ENCODE measurements around the gene MBOAT1.

The MBOAT1 gene

DNA sequence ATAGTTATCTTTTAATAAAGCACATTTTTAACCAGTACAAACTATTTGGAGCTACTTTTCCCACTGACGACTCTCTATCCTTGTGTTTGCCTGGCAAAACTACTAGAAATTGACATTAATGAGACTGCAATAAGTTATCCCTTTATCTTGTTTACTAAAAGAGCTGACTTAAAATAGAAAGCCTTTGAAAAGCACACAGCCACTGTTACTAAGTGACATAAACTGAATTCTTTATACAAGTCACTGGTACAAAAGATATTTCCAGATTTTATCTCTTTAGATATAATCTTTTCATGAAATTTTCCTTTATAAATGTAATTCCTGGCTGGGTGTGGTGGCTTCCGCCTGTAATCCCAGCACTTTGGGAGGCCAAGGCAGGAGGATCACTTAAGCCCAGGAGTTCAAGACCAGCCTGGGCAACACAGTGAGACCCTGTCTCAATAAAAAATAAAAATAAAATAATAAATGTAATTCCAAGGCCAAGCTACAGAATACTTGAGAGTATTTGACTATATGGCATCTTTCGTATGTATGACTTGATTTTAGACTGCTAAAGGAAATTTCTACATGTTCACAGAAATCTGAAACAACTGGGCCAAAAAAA is 9.5 kb downstream of the MBOAT1 start:
- Histone ChIP-seq H3K9me3 (ENCODE audit: insufficient read depth, low read depth, low read length) (no peaks in the 10 kb centered on the region), H4K20me1 (ENCODE audit: insufficient read depth, low read length, poor library complexity, severe bottlenecking) (peaks cover 4% of the 10 kb centered on the region), H2AFZ (ENCODE audit: low read length) (no peak overlapping the region), H3K27me3 (ENCODE audit: insufficient read depth, low read length, poor library complexity, severe bottlenecking) (no peaks in the 10 kb centered on the region), H3K9ac (ENCODE audit: low read depth, low read length, poor library complexity, severe bottlenecking) (no peak overlapping the region), H3K9me2 (replicated peaks; ENCODE audit: low read depth, low read length) (no peaks in the 10 kb centered on the region), H3K4me2 (ENCODE audit: low read depth, low read length, poor library complexity, severe bottlenecking) (peak overlapping the region; percentile 47), H3F3A (ENCODE audit: low read depth) (no peaks in the 10 kb centered on the region), H3K79me2 (ENCODE audit: insufficient read depth, low read length) (peaks cover 77% of the 10 kb centered on the region), H3K4me1 (ENCODE audit: insufficient read depth, low read length, poor library complexity, severe bottlenecking) (peaks cover 73% of the 10 kb centered on the region), H3K36me3 (ENCODE audit: insufficient read depth, low read length) (no peaks in the 10 kb centered on the region), H3K4me3 (ENCODE audit: low read length, poor library complexity, severe bottlenecking) (no peak overlapping the region)
- TF ChIP-seq EZH2phosphoT487 (IDR thresholded peaks at IDR 0.05; ENCODE audit: borderline replicate concordance) = no peak
- TF ChIP-seq, protein P1, sequence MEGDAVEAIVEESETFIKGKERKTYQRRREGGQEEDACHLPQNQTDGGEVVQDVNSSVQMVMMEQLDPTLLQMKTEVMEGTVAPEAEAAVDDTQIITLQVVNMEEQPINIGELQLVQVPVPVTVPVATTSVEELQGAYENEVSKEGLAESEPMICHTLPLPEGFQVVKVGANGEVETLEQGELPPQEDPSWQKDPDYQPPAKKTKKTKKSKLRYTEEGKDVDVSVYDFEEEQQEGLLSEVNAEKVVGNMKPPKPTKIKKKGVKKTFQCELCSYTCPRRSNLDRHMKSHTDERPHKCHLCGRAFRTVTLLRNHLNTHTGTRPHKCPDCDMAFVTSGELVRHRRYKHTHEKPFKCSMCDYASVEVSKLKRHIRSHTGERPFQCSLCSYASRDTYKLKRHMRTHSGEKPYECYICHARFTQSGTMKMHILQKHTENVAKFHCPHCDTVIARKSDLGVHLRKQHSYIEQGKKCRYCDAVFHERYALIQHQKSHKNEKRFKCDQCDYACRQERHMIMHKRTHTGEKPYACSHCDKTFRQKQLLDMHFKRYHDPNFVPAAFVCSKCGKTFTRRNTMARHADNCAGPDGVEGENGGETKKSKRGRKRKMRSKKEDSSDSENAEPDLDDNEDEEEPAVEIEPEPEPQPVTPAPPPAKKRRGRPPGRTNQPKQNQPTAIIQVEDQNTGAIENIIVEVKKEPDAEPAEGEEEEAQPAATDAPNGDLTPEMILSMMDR (conservative IDR thresholded peaks at IDR 0.05; ENCODE audit: low read length) = no peak

DNA sequence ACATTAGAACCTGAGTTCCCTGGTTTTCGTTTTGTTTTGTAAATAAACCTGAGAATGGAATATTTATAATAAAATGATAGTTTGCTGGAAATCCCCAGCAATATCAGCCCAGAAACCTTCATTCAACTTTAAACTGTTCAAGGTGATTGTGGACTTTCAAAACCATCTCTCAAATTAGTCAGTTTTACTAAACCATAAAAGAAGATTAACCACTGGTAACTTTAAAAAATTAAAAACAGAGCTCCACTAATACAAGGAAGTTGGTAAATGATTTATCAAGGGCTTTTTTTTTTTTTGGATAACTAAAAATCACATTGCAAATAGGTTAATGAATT is 10.0 kb downstream of the MBOAT1 start:
- peaks cover 72% of the 10 kb centered on the region for H3K4me1 ChIP-seq (ENCODE audit: insufficient read depth, low read length, poor library complexity, severe bottlenecking)
- no peak overlapping the region for H3K9ac ChIP-seq (ENCODE audit: low read depth, low read length, poor library complexity, severe bottlenecking)

DNA sequence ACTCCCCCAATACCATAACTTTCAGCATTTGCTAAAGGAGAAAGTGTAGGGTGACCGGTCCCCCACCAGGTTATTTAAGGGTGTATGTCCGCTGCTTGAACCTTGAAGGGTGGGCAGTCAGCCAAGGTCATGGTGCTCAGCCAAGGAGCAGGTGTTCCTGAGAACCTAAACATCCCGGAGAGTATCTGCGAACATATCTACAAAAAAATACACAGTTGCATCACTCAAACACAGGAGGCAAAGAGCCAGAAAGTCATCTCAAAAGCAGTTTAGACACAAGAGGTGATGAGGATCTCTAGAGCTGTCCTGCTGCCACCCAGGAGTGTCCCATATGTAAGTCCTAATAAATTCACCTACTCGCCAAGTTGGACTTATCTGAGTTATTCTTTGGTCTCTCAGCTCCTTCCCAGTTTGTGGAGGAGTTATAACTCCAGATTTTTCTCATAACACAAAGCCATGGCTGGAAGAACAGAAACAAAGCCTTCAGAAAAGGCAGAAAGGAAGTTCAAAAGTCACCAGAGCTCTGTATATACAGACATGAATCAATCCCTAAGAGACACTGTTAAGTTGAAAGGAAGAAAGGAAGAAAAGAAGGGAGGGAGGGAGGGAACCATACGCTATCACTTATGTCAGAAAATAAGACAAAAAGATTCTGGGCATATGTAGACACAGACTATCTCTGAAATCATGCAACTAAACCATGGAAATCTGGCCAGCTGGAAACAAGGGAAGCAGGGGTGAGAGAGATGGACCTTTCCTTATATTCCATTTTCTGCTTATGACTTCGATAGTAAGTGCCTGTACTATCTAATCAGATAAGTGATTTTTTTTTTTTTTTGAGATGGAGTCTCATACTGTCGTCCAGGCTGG is 11.3 kb downstream of the MBOAT1 start:
- Histone ChIP-seq H4K20me1 (ENCODE audit: insufficient read depth, low read length, poor library complexity, severe bottlenecking) (peaks cover 4% of the 10 kb centered on the region), H3K4me3 (ENCODE audit: low read length, poor library complexity, severe bottlenecking) (no peak overlapping the region), H3K9me3 (ENCODE audit: insufficient read depth, low read depth, low read length) (no peaks in the 10 kb centered on the region), H3K27me3 (ENCODE audit: insufficient read depth, low read length, poor library complexity, severe bottlenecking) (no peaks in the 10 kb centered on the region), H3K79me2 (ENCODE audit: insufficient read depth, low read length) (peaks cover 68% of the 10 kb centered on the region), H3K4me1 (ENCODE audit: insufficient read depth, low read length, poor library complexity, severe bottlenecking) (peaks cover 59% of the 10 kb centered on the region), H3K9ac (ENCODE audit: low read depth, low read length, poor library complexity, severe bottlenecking) (peak overlapping the region; percentile 17), H3F3A (ENCODE audit: low read depth) (no peaks in the 10 kb centered on the region), H3K36me3 (ENCODE audit: insufficient read depth, low read length) (no peaks in the 10 kb centered on the region), H3K9me2 (replicated peaks; ENCODE audit: low read depth, low read length) (no peaks in the 10 kb centered on the region), H2AFZ (ENCODE audit: low read length) (no peak overlapping the region), H3K4me2 (ENCODE audit: low read depth, low read length, poor library complexity, severe bottlenecking) (peak overlapping the region; percentile 47)
- no peak for TF ChIP-seq EZH2phosphoT487 (IDR thresholded peaks at IDR 0.05; ENCODE audit: borderline replicate concordance)

More for the DNA sequence above, 10.0 kb downstream of the MBOAT1 start:
- H4K20me1 ChIP-seq (ENCODE audit: insufficient read depth, low read length, poor library complexity, severe bottlenecking) = peaks cover 4% of the 10 kb centered on the region
- H3K9me3 ChIP-seq (ENCODE audit: insufficient read depth, low read depth, low read length) = no peaks in the 10 kb centered on the region
- H3F3A ChIP-seq (ENCODE audit: low read depth) = no peaks in the 10 kb centered on the region
- H3K36me3 ChIP-seq (ENCODE audit: insufficient read depth, low read length) = no peaks in the 10 kb centered on the region
- no peak for TF ChIP-seq EZH2phosphoT487 (IDR thresholded peaks at IDR 0.05; ENCODE audit: borderline replicate concordance)
- TF ChIP-seq, protein P1 (conservative IDR thresholded peaks at IDR 0.05; ENCODE audit: low read length) = no peak
- H3K27me3 ChIP-seq (ENCODE audit: insufficient read depth, low read length, poor library complexity, severe bottlenecking) = no peaks in the 10 kb centered on the region
- H3K4me3 ChIP-seq (ENCODE audit: low read length, poor library complexity, severe bottlenecking) = peak overlapping the region; percentile 32
- H3K9me2 ChIP-seq (replicated peaks; ENCODE audit: low read depth, low read length) = no peaks in the 10 kb centered on the region
- H2AFZ ChIP-seq (ENCODE audit: low read length) = no peak overlapping the region
- peak overlapping the region; percentile 47 for H3K4me2 ChIP-seq (ENCODE audit: low read depth, low read length, poor library complexity, severe bottlenecking)
- H3K79me2 ChIP-seq (ENCODE audit: insufficient read depth, low read length) = peaks cover 72% of the 10 kb centered on the region

Measured in Loucy (cell line).